Liver (tissue), 9 donors: ENCODE data around the gene LRIF1. TPM values are rescaled to one million over a fixed set of nuclear protein-coding genes. Genes with fewer than 3 reads are reported as not detected.

ENCODE experiments used
- DNase-seq: peaks from one replicate; pipeline ENCODE4 v3.0.0-alpha.2; 2017; ENCODE audit warnings: low spot score
- H3K27ac ChIP-seq, 2 donors: one replicate each; pipeline ENCODE4 v1.7.0; 2013; ENCODE audit warnings: inconsistent platforms in 2 of 2, low read length in 2 of 2, control low read depth in 1 of 2, low read depth in 1 of 2, mild to moderate bottlenecking in 1 of 2
- H3K27me3 ChIP-seq, 4 donors: one replicate each; pipeline versions ENCODE4 v1.6.1 to v1.7.0; 2013; ENCODE audit warnings: low read length in 3 of 4, inconsistent platforms in 1 of 4, mild to moderate bottlenecking in 1 of 4, moderate library complexity in 1 of 4; ENCODE audit not compliant: control insufficient read depth in 4 of 4, insufficient read depth in 4 of 4
- H3K36me3 ChIP-seq, 4 donors: one replicate each; pipeline versions ENCODE4 v1.6.1 to v1.7.0; 2013; ENCODE audit warnings: low read length in 3 of 4, mild to moderate bottlenecking in 3 of 4, low read depth in 1 of 4, moderate library complexity in 1 of 4; ENCODE audit not compliant: control insufficient read depth in 4 of 4, insufficient read depth in 3 of 4
- H3K4me1 ChIP-seq, 4 donors: one replicate each; pipeline versions ENCODE4 v1.6.1 to v1.7.0; 2013; ENCODE audit warnings: low read length in 3 of 4, mild to moderate bottlenecking in 3 of 4, moderate library complexity in 1 of 4; ENCODE audit not compliant: control insufficient read depth in 4 of 4, insufficient read depth in 4 of 4
- H3K4me3 ChIP-seq, 3 donors: one replicate each; pipeline versions ENCODE4 v1.6.1 to v1.7.0; 2013; ENCODE audit warnings: low read length in 3 of 3, control low read depth in 1 of 3, low read depth in 1 of 3, mild to moderate bottlenecking in 1 of 3
- H3K9ac ChIP-seq, 2 donors: one replicate each; pipeline ENCODE4 v1.7.0; 2013; ENCODE audit warnings: low read length in 2 of 2, mild to moderate bottlenecking in 2 of 2, moderate library complexity in 2 of 2, control low read depth in 1 of 2, low read depth in 1 of 2
- H3K9me3 ChIP-seq, 4 donors: one replicate each; pipeline versions ENCODE4 v1.6.1 to v1.7.0; 2013; ENCODE audit warnings: low read length in 3 of 4; ENCODE audit not compliant: control insufficient read depth in 4 of 4
- EGR1 ChIP-seq, 2 donors: IDR thresholded peaks; 2 replicates each; pipeline ENCODE4 v1.6.1; 2016 to 2018; ENCODE audit warnings: antibody characterized with exemption in 2 of 2, low read depth in 2 of 2
- FOXA1 ChIP-seq: IDR thresholded peaks from 2 replicates; pipeline ENCODE4 v1.6.1; 2016; ENCODE audit warnings: antibody characterized with exemption
- FOXA2 ChIP-seq: IDR thresholded peaks from 2 replicates; pipeline ENCODE4 v1.6.1; 2016; ENCODE audit warnings: antibody characterized with exemption
- GABPA ChIP-seq, 2 donors: IDR thresholded peaks in 1 of 2; conservative IDR thresholded peaks in 1 of 2; 2 replicates each; pipeline ENCODE4 v1.6.1; 2016; ENCODE audit warnings: antibody characterized with exemption in 2 of 2, mild to moderate bottlenecking in 1 of 2, moderate library complexity in 1 of 2
- HNF4A ChIP-seq, 2 donors: conservative IDR thresholded peaks; 2 replicates each; pipeline ENCODE4 v1.6.1; 2016; ENCODE audit warnings: antibody characterized with exemption in 2 of 2, mild to moderate bottlenecking in 2 of 2
- HNF4G ChIP-seq: IDR thresholded peaks from 2 replicates; pipeline ENCODE4 v1.6.1; 2016; ENCODE audit warnings: antibody characterized with exemption
- JUND ChIP-seq, 2 donors: IDR thresholded peaks; 2 replicates each; pipeline ENCODE4 v1.6.1; 2016; ENCODE audit warnings: antibody characterized with exemption in 2 of 2
- NR2F2 ChIP-seq: IDR thresholded peaks from 2 replicates; pipeline ENCODE4 v1.6.1; 2016; ENCODE audit warnings: antibody characterized with exemption
- RAD21 ChIP-seq, 2 donors: IDR thresholded peaks; 2 replicates each; pipeline ENCODE4 v1.6.1; 2016; ENCODE audit warnings: antibody characterized with exemption in 2 of 2, mild to moderate bottlenecking in 2 of 2
- RXRA ChIP-seq, 2 donors: IDR thresholded peaks; 2 replicates each; pipeline ENCODE4 v1.6.1; 2017 to 2018; ENCODE audit warnings: antibody characterized with exemption in 2 of 2, mild to moderate bottlenecking in 1 of 2
- SP1 ChIP-seq: IDR thresholded peaks from 2 replicates; pipeline ENCODE4 v1.6.1; 2018; ENCODE audit warnings: antibody characterized with exemption, mild to moderate bottlenecking
- TAF1 ChIP-seq: conservative IDR thresholded peaks from 2 replicates; pipeline ENCODE4 v1.6.1; 2016; ENCODE audit warnings: antibody characterized with exemption, mild to moderate bottlenecking
- YY1 ChIP-seq: IDR thresholded peaks from 2 replicates; pipeline ENCODE4 v1.6.1; 2016; ENCODE audit warnings: antibody characterized with exemption, mild to moderate bottlenecking
- WGBS: extraction: QIAGEN DNeasy Blood & Tissue Kit; methylation state at CpG from one replicate; pipeline ENCODE4 v1.1.7; 2013; 5-methylcytosine and 5-hydroxymethylcytosine counted together
- polyA plus RNA-seq, 2 donors: library from polyadenylated mRNA; stranded (reverse) in 1 of 2; unstranded in 1 of 2; fragments of 200-250 nt in 1 of 2; fragments of >200 nt in 1 of 2; fragmentation: Nextera tagmentation in 1 of 2; extraction: Ambion mirVana in 1 of 2; gene quantifications; one replicate each; pipeline versions ENCODE4 v1.2.1 to v1.2.3, GENCODE V29; 2013 to 2015
- total RNA-seq, 2 donors: library from RNA; depleted of rRNA; stranded (reverse); fragments of >200 nt; gene quantifications; one replicate each; pipeline ENCODE4 v1.2.3, GENCODE V29; 2014
- TF ChIP-seq, protein P1 (sequence below): fragments of 150-350 bp; IDR thresholded peaks from 2 replicates; pipeline ENCODE4 v1.5.1; 2017; ENCODE audit warnings: improper control_type of control experiment, low read depth, low read length; ENCODE audit not compliant: missing input control
- TF ChIP-seq, protein P2 (sequence below): IDR thresholded peaks from 2 replicates; pipeline ENCODE4 v1.6.1; 2016; ENCODE audit warnings: antibody characterized with exemption
- TF ChIP-seq, protein P3 (sequence below): IDR thresholded peaks from 2 replicates; pipeline ENCODE4 v1.6.1; 2016; ENCODE audit warnings: antibody characterized with exemption, mild to moderate bottlenecking
- TF ChIP-seq, protein P4 (sequence below): IDR thresholded peaks from 2 replicates; pipeline ENCODE4 v1.6.1; 2016; ENCODE audit warnings: antibody characterized with exemption
- TF ChIP-seq, protein P5 (sequence below): IDR thresholded peaks from 2 replicates; pipeline ENCODE4 v1.6.1; 2016; ENCODE audit warnings: antibody characterized with exemption
- donor health status: healthy.
- donor health status: healthy.
- donor health status: healthy.
- donor health status: healthy.
- donor health status: healthy.

The LRIF1 gene
- total and polyA plus RNA-seq, 4 donors: 3.9 to 7.1 (median 6.2) TPM

DNA sequence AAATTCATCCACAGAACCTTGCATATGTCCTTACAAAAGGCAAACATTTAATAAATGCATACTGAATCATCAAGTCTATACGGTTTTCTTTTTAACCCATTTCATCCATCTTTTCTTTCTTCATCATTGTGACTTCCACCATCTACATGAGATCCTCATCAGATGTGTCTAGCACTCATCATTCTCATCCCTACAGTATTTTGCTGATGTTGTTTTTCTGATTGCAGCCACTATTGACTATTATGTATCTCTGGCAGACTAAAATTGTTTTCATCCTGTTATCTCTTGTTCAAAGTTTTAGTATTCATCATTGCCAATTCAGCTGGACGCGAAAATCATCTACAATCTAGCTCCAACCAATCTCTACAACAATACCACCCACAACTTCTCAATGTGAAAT lies 5.9 kb downstream of the LRIF1 start:
- H3K4me1 ChIP-seq: peaks cover 0 to 6% (median 3%) of the 10 kb centered on the region in 4 donors
- H3K27ac ChIP-seq: no peak overlapping the region
- WGBS: over 99% methylated on average over 3 of the region's 3 CpGs
- TF ChIP-seq TAF1 (no peak), GABPA (IDR thresholded peaks at IDR 0.05 in 1 of 2, conservative IDR thresholded peaks at IDR 0.05 in 1 of 2) (no peak), FOXA2 (no peak), HNF4G (no peak), NR2F2 (no peak), RXRA (IDR thresholded peaks at IDR 0.05) (no peak), EGR1 (IDR thresholded peaks at IDR 0.05; ENCODE audit: low read depth in 2 of 2) (no peak), FOXA1 (no peak)
- TF ChIP-seq, protein P1, sequence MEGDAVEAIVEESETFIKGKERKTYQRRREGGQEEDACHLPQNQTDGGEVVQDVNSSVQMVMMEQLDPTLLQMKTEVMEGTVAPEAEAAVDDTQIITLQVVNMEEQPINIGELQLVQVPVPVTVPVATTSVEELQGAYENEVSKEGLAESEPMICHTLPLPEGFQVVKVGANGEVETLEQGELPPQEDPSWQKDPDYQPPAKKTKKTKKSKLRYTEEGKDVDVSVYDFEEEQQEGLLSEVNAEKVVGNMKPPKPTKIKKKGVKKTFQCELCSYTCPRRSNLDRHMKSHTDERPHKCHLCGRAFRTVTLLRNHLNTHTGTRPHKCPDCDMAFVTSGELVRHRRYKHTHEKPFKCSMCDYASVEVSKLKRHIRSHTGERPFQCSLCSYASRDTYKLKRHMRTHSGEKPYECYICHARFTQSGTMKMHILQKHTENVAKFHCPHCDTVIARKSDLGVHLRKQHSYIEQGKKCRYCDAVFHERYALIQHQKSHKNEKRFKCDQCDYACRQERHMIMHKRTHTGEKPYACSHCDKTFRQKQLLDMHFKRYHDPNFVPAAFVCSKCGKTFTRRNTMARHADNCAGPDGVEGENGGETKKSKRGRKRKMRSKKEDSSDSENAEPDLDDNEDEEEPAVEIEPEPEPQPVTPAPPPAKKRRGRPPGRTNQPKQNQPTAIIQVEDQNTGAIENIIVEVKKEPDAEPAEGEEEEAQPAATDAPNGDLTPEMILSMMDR: no peak
- TF ChIP-seq, protein P2, sequence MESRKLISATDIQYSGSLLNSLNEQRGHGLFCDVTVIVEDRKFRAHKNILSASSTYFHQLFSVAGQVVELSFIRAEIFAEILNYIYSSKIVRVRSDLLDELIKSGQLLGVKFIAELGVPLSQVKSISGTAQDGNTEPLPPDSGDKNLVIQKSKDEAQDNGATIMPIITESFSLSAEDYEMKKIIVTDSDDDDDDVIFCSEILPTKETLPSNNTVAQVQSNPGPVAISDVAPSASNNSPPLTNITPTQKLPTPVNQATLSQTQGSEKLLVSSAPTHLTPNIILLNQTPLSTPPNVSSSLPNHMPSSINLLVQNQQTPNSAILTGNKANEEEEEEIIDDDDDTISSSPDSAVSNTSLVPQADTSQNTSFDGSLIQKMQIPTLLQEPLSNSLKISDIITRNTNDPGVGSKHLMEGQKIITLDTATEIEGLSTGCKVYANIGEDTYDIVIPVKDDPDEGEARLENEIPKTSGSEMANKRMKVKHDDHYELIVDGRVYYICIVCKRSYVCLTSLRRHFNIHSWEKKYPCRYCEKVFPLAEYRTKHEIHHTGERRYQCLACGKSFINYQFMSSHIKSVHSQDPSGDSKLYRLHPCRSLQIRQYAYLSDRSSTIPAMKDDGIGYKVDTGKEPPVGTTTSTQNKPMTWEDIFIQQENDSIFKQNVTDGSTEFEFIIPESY: no peak
- TF ChIP-seq, protein P3, sequence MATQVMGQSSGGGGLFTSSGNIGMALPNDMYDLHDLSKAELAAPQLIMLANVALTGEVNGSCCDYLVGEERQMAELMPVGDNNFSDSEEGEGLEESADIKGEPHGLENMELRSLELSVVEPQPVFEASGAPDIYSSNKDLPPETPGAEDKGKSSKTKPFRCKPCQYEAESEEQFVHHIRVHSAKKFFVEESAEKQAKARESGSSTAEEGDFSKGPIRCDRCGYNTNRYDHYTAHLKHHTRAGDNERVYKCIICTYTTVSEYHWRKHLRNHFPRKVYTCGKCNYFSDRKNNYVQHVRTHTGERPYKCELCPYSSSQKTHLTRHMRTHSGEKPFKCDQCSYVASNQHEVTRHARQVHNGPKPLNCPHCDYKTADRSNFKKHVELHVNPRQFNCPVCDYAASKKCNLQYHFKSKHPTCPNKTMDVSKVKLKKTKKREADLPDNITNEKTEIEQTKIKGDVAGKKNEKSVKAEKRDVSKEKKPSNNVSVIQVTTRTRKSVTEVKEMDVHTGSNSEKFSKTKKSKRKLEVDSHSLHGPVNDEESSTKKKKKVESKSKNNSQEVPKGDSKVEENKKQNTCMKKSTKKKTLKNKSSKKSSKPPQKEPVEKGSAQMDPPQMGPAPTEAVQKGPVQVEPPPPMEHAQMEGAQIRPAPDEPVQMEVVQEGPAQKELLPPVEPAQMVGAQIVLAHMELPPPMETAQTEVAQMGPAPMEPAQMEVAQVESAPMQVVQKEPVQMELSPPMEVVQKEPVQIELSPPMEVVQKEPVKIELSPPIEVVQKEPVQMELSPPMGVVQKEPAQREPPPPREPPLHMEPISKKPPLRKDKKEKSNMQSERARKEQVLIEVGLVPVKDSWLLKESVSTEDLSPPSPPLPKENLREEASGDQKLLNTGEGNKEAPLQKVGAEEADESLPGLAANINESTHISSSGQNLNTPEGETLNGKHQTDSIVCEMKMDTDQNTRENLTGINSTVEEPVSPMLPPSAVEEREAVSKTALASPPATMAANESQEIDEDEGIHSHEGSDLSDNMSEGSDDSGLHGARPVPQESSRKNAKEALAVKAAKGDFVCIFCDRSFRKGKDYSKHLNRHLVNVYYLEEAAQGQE: no peak
- peaks cover 0 to 3% (median 1%) of the 10 kb centered on the region in 4 donors for H3K36me3 ChIP-seq
- H3K4me3 ChIP-seq: no peak overlapping the region
- no peaks in the 10 kb centered on the region for H3K27me3 ChIP-seq
- H3K9me3 ChIP-seq: peaks cover 0 to 8% (median 2%) of the 10 kb centered on the region in 4 donors
- H3K9ac ChIP-seq: no peak overlapping the region
- DNase-seq: no peak

DNA sequence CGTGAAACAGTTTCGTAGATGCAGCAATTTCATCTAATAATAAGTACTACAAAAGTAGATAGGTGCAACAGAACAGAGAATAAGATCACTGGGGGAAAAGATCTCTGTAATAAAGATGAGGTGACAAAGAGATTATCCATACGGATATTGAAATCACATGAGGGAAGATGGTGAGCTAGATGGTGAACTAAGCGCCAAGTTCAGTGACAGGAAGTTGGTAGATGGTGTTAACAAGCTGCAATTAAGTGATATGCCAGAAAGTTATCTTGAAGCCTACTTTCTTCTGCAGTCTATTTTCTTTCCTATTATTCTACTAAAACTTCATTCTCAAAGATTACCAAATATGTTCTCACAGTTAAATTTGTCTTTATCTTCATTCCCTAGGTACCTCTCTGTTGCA lies 7.1 kb downstream of the LRIF1 start:
- Histone ChIP-seq H3K4me1 (no peaks in the 10 kb centered on the region), H3K9me3 (peaks cover 0 to 8% (median 2%) of the 10 kb centered on the region in 4 donors), H3K27ac (no peak overlapping the region), H3K9ac (no peak overlapping the region), H3K27me3 (no peaks in the 10 kb centered on the region), H3K36me3 (peaks cover 0 to 13% (median 11%) of the 10 kb centered on the region in 4 donors), H3K4me3 (no peak overlapping the region)
- 91% methylated on average over 4 of the region's 4 CpGs for WGBS
- DNase-seq: no peak
- TF ChIP-seq JUND (IDR thresholded peaks at IDR 0.05) (no peak), TAF1 (no peak), EGR1 (IDR thresholded peaks at IDR 0.05; ENCODE audit: low read depth in 2 of 2) (no peak), FOXA1 (no peak), YY1 (no peak), FOXA2 (no peak), HNF4A (conservative IDR thresholded peaks at IDR 0.05) (no peak), RXRA (IDR thresholded peaks at IDR 0.05) (no peak), GABPA (IDR thresholded peaks at IDR 0.05 in 1 of 2, conservative IDR thresholded peaks at IDR 0.05 in 1 of 2) (no peak), SP1 (no peak), RAD21 (IDR thresholded peaks at IDR 0.05) (no peak), NR2F2 (no peak), HNF4G (no peak)
- TF ChIP-seq, protein P1: no peak
- TF ChIP-seq, protein P4, sequence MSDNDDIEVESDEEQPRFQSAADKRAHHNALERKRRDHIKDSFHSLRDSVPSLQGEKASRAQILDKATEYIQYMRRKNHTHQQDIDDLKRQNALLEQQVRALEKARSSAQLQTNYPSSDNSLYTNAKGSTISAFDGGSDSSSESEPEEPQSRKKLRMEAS: no peak
- TF ChIP-seq, protein P3: no peak
- TF ChIP-seq, protein P5, sequence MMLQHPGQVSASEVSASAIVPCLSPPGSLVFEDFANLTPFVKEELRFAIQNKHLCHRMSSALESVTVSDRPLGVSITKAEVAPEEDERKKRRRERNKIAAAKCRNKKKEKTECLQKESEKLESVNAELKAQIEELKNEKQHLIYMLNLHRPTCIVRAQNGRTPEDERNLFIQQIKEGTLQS: no peak
